Stimulated activated CD4-positive, alpha-beta T cell treated with anti-CD3 and anti-CD28 coated beads, Interleukin-4, amount 100 ng/mL, for 1 hour (primary cell): ENCODE results near the gene SALL2.

Source experiments
- DNase-seq: peaks from one replicate; pipeline ENCODE4 v3.0.0-alpha.2; 2020

The SALL2 gene

DNA sequence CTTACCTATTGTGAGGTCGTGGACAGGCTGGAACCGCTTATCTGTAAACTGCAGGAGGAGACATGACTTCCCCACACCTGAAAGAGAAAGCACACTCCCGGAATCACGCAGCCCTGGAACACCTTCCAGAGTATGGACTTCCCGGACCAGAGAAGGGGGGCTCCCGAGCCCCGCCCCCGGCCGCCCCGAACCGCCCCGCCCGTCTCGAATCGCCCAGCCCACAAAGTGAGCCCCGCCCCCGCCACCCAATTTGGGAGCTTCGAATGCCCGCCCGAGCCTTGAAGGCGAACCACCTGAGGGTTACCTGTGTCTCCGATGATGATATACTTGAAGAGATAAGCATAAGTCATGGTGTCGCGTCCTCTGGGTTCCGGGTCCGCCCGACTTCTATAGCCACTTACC lies 49.6 kb downstream of the SALL2 start:
- peak; percentile 83 for DNase-seq

DNA sequence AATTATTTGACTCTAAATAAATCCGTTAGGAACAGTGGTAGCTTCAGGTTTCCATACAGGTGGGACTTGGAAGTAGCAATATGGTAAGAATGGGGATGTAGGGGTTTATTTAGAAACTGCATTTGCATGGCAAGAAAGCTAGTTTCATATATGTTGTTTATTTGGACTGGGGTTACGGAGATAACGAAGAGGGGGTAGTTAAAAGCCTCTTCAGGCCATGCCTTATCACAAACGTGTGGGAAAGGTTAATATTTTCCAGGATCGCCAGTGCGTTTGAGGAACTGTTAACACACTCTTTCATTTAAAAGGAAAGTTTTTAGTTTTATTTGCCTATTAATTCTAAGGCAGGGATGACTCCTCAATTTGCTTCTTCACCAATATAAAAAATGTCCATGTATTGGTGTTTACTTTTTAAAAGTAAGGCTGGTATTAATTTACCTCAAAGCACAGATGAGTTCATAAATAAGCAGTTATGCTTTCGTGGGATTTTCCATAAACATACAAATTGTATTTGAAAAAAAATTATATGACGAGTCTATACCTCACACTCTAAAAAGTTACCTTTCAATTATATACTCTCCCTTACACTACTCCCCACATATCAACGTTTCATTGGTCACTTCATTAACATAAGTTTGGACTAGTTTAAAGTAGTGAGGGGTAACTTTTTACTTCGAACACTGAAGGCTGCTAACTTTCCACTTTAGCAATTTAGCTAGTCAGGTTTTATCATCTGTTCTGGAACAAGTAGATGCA lies 50.2 kb downstream of the SALL2 start:
- DNase-seq = no peak
